Endothelial cell (in vitro differentiated cells): ENCODE data around the gene CDKN3. TPM values are rescaled to one million over a fixed set of nuclear protein-coding genes. Genes with fewer than 3 reads are reported as not detected.
A peak's percentile ranks its signal among the peaks of the same experiment; 100 is the strongest.
"Not testable (repeated sequence)": the region's sequence is repeated elsewhere in the genome, so short reads cannot be mapped to it uniquely, and the experiment has no call there.

Source experiments
- DNase-seq: peaks from one replicate; pipeline ENCODE4 v3.0.0; 2021; ENCODE audit warnings: low spot score
- H3K27ac Mint-ChIP-seq: one replicate; pipeline ENCODE4 v1.8.0; 2021; ENCODE audit warnings: mixed read lengths, inconsistent platforms; ENCODE audit not compliant: unreplicated experiment
- H3K27me3 Mint-ChIP-seq: one replicate; pipeline ENCODE4 v1.8.0; 2021; ENCODE audit warnings: mild to moderate bottlenecking, moderate library complexity, mixed read lengths, inconsistent platforms; ENCODE audit not compliant: unreplicated experiment
- H3K36me3 Mint-ChIP-seq: one replicate; pipeline ENCODE4 v1.8.0; 2021; ENCODE audit warnings: mild to moderate bottlenecking, low read depth, mixed read lengths, inconsistent platforms; ENCODE audit not compliant: unreplicated experiment
- H3K4me1 Mint-ChIP-seq: one replicate; pipeline ENCODE4 v1.8.0; 2021; ENCODE audit warnings: mild to moderate bottlenecking, mixed read lengths, inconsistent platforms; ENCODE audit not compliant: unreplicated experiment
- H3K4me3 Mint-ChIP-seq: one replicate; pipeline ENCODE4 v1.8.0; 2021; ENCODE audit warnings: mild to moderate bottlenecking, mixed read lengths, inconsistent platforms; ENCODE audit not compliant: unreplicated experiment
- H3K9me3 Mint-ChIP-seq: one replicate; pipeline ENCODE4 v1.8.0; 2021; ENCODE audit warnings: mixed read lengths, inconsistent platforms; ENCODE audit not compliant: unreplicated experiment
- total RNA-seq: library from RNA; stranded (reverse); fragmentation: NEBNext Ultra II Directional; extraction: Animal tissue kit (Norgen Biotek cat#: 25700); gene quantifications from one replicate; pipeline ENCODE4 v1.2.1, GENCODE V29; 2021; ENCODE audit not compliant: unreplicated experiment
- TF ChIP-seq, protein P1 (sequence below): fragments of 200-600 bp; sonication (generic); IDR thresholded peaks from one replicate; pipeline ENCODE4 v1.5.0; 2021; ENCODE audit warnings: antibody characterized with exemption; ENCODE audit not compliant: unreplicated experiment

The CDKN3 gene
- total RNA-seq, 1 donor from 2014 or later, result 12.2 TPM

- H3K27ac Mint-ChIP-seq, result no peak overlapping the region
- H3K36me3 Mint-ChIP-seq, result peaks cover 8% of the 10 kb centered on the region
- no peak overlapping the region for H3K4me3 Mint-ChIP-seq
- TF ChIP-seq, protein P1, sequence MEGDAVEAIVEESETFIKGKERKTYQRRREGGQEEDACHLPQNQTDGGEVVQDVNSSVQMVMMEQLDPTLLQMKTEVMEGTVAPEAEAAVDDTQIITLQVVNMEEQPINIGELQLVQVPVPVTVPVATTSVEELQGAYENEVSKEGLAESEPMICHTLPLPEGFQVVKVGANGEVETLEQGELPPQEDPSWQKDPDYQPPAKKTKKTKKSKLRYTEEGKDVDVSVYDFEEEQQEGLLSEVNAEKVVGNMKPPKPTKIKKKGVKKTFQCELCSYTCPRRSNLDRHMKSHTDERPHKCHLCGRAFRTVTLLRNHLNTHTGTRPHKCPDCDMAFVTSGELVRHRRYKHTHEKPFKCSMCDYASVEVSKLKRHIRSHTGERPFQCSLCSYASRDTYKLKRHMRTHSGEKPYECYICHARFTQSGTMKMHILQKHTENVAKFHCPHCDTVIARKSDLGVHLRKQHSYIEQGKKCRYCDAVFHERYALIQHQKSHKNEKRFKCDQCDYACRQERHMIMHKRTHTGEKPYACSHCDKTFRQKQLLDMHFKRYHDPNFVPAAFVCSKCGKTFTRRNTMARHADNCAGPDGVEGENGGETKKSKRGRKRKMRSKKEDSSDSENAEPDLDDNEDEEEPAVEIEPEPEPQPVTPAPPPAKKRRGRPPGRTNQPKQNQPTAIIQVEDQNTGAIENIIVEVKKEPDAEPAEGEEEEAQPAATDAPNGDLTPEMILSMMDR, result no peak
- H3K4me1 Mint-ChIP-seq, result peaks cover 4% of the 10 kb centered on the region
- no peaks in the 10 kb centered on the region for H3K27me3 Mint-ChIP-seq
- H3K9me3 Mint-ChIP-seq, result no peaks in the 10 kb centered on the region
- no peak for DNase-seq
Observed at GRCh38 chr14:54425068-54425467, 28.3 kb downstream of the CDKN3 start.

GRCh38 chr14:54425537-54426274, 28.9 kb downstream of the CDKN3 start:
- Mint-ChIP-seq H3K27me3 (no peaks in the 10 kb centered on the region), H3K27ac (peak overlapping the region; percentile 10), H3K4me1 (peaks cover under 1% of the 10 kb centered on the region), H3K9me3 (no peaks in the 10 kb centered on the region), H3K36me3 (peaks cover 14% of the 10 kb centered on the region), H3K4me3 (no peak overlapping the region)
- DNase-seq, result no peak
- TF ChIP-seq, protein P1, result no peak

DNA sequence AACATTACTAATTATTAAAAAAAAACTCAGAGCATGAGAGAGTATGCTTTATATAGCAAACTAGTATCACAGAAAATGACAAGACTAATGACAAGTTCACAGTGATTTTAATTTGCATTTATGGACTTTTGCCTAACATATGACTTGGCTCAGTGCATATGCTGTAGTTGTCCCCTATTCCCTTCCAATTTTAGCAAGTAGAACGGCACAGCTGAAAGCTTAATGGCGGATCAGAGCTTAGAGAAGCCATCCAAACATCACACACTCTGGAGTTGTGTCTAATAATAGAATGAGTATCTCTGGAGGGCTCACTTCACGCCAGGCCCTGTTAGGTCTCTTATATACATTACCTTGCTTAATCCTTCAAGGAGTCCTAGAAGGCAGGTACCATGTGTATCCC, 31.1 kb downstream of the CDKN3 start:
- H3K4me3 Mint-ChIP-seq, result no peak overlapping the region
- no peaks in the 10 kb centered on the region for H3K27me3 Mint-ChIP-seq
- no peaks in the 10 kb centered on the region for H3K9me3 Mint-ChIP-seq
- H3K36me3 Mint-ChIP-seq, result peaks cover 15% of the 10 kb centered on the region
- no peaks in the 10 kb centered on the region for H3K4me1 Mint-ChIP-seq
- TF ChIP-seq, protein P1, result no peak
- H3K27ac Mint-ChIP-seq, result no peak overlapping the region
- DNase-seq, result no peak

DNA sequence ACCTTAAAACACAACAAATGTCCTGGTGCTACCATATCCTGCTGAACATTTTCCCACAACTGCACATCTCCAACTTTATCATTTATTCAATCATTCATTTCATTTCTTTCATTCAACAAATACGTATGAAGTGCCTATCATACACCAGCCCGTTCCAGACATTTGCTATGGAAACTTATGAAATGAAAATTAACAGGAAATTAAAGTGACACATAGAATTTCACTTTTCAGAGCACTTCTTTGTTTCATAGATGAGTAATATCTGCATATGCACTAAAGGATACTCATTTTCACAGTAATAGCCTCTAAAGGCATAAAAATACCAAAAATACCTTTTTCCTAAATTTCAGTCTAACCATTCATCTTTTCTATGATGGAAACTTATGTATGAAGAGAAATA, 31.7 kb downstream of the CDKN3 start:
- Mint-ChIP-seq H3K4me1 (no peaks in the 10 kb centered on the region), H3K27me3 (no peaks in the 10 kb centered on the region), H3K27ac (no peak overlapping the region), H3K9me3 (no peaks in the 10 kb centered on the region), H3K36me3 (peaks cover 15% of the 10 kb centered on the region), H3K4me3 (no peak overlapping the region)
- TF ChIP-seq, protein P1, result no peak
- DNase-seq, result no peak

DNA sequence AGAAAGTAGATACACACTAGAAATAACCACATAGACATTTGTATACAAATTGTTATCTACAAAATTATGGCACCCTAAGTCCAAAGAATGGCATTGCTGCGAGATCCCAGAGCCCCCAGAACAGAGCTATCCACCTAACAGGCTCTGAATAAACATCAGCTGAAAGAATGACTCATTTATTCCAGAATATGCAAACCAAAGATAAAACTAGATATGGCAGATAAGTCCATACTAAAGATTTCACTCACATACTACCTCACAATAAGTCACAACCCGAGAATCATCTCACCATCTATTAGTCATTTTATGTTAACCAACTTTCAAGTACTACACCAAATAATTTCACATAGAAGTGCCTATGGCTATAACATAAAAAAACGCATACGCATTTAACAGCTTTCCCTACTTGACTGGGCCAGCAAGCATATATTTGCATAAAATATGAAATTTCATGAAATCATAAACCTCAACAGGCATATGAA, 38.7 kb downstream of the CDKN3 start:
- Mint-ChIP-seq H3K36me3 (peaks cover 2% of the 10 kb centered on the region), H3K9me3 (no peaks in the 10 kb centered on the region), H3K27ac (no peak overlapping the region), H3K27me3 (peaks cover 2% of the 10 kb centered on the region), H3K4me1 (peaks cover 25% of the 10 kb centered on the region), H3K4me3 (no peak overlapping the region)
- DNase-seq, result no peak
- TF ChIP-seq, protein P1, result no peak

GRCh38 chr14:54437954-54438353, 41.1 kb downstream of the CDKN3 start:
- H3K36me3 Mint-ChIP-seq, H3K9me3 Mint-ChIP-seq, H3K27ac Mint-ChIP-seq, H3K4me3 Mint-ChIP-seq, DNase-seq, H3K27me3 Mint-ChIP-seq: not testable (repeated sequence)
- peaks cover 31% of the 10 kb centered on the region for H3K4me1 Mint-ChIP-seq
